NCI-H510A (cell line): ENCODE data around the gene SDS.

Source experiments
- DNase-seq: peaks from one replicate; lab custom pipeline; 2025; lab: John Stamatoyannopoulos, UW

The SDS gene

GRCh38 chr12:113425960-113426453 is 22.3 kb upstream of the SDS start:
- DNase-seq = no peak

- DNase-seq = no peak
These were observed 21.5 kb upstream of the SDS start for GRCh38 chr12:113424915-113425823.

- no peak for DNase-seq
These were observed 20.8 kb upstream of the SDS start for GRCh38 chr12:113424456-113424855.

DNA sequence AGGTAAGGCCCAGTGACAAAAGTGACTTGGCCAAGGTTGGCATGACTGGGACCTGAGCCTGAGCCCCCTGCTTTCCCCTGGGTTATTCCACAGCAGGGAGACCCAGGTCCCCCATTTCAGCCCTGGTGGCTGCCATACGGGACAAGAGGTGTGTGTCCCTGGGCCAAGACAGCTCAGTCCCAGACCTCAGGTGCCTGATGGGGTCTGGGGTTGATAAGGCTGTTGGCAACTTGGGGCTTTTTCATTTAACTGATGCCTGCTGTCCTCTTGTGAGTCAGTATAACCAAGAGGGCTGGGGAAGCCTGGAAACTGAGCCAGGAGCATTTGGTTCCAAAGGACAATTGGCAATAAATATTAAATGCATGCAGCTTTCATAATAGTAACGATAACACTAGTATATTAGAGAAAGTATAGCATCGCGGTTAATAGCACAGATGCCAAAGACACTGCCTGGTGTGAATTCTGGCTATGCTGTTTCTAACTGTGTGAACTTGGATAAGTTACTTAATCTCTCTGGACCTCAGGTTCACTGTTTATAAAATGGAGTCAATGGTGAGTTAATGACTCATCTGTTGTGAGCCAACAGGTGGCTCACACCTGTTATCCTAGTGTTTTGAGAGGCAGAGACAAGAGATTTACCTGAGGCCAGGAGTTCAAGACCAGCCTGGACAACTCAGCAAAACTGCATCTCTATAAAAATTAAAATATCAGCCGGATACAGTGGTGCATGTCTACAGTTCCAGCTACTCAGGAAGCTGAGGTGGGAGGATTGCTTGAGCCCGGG is 19.4 kb upstream of the SDS start:
- DNase-seq = no peak

DNA sequence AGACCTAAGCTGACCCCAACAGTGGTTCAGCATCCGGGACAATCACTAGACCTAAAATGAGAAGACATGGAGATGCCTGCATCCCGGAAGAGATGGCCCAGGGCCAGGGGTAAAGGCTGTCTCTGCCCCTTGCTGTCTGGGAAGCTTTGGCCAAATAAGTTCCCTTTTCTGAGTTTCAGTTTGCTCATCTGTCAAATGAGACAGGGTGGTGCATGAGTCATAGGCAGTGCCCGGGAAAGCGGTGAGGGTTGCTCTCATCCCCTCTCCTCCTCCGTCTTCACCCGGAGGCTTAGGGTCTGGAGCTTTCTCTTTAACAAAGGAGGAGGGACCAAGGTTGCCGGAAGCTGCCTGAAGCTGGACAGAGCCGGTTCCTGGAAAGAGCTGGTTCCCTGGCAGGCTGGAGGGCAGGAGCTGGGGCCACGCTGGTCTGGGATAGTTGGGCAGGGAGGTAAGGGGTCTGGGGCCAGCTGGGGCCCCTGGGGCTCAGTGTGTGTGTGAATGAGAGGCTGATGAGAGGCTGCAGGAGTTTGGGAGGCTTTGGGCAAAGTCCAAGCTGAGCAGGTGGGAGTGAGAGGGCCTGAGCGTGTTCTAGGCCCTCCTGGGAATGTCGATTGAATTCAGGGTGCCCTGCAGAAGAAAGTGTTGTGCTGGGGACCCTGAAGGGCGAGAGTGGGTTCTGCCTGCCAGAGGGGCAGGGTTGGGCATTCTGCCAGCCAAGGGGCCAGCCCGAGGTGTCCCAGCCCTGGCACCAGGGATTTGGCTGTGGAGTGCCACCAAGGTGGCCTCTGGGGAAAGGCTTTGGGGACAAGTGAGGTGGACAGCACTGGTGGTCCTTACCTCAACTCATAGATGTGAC is 18.6 kb upstream of the SDS start, which contains the start of gene SDSL:
SDSL (plus strand) TSS at position 351 of the 856 bp plus-strand sequence. CDS start 5,603 bp downstream, outside the sequence.
- peak; percentile 80 for DNase-seq

GRCh38 chr12:113420996-113421595 is 17.4 kb upstream of the SDS start:
- no peak for DNase-seq

GRCh38 chr12:113418213-113418879 is 14.7 kb upstream of the SDS start:
- no peak for DNase-seq

DNA sequence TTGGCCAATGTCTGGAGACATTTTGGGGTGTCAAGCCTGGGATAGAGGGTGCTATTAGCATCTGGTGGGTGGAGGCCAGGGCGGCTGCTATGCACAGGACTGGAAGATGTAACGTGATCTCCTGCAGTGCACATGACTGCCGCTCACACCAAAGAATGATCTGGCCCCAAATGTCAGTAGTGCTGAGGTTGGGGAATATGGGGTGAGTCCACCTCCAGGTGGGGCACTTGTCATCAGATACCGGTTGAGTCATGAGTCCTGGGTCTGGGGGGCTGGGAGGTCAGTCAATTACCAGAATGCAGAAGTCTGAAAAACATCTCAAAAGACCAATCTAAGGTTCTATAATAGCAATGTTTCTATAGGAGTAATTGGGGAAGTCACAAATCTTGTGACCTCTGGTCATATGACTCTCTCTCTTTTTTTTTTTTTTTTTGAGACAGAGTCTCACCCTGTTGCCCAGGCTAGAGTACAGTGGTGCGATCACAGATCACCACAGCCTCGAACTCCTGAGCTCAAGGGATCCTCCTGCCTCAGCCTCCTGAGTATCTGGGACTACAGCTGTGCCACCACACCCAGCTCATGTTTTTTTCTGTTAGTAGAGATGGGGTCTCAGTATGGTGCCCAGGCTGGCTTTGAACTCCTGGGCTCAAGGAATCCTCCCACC is 12.5 kb upstream of the SDS start:
- no peak for DNase-seq

GRCh38 chr12:113414519-113415038 is 10.9 kb upstream of the SDS start:
- no peak for DNase-seq

DNA sequence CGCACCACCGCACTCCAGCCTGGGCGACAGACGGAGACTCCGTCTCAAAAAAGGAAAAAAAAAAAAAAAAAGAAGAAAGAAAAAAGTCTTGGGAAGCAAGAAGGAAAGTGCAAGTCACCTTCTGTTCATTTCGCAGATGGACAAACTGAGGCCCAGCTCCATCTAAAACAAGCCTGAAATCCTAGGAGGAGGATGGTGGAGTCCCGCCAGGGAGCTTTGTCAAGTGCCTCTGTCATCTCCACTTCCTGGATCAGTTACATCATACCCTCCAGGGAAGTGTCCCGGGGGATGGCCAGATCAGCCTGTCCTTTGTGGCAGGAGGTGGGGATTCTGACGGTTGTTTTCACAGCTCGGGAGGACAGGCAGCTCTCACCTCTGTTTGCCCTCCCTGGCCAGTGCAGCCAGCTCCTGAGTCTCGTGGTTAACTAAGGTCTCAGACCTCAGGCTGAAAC is 9.8 kb upstream of the SDS start:
- DNase-seq = no peak

DNA sequence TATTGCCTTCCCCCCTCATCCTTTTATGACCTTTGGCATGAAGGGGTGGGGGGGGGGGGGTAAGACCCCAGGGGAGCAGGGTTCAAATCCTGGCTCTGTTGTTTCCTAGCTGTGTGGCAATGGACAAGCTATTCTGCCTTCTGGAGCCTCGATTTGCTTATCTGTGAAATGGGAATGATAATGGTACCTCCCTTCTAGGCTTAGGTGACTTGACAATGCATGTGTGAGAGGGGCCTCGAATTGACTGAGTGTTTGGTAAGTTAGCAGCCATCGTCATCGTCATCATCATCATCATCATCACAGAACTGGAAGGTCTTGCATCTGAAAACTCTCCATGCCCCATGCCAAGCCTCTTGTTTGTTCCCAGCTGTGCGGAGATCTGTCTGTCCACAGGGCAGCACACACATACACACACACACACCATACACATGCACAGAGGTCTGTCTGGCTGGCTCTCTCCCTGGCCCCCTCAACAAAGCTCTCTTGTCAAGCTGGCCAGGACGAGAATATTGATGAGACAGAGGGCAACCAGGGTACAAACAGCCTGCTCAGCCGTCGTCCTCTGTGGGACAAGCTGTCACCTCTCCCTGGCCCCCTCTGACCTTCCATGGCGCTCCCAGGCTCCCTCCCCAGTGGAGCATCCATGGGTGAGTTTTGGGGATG is 5.9 kb upstream of the SDS start:
- no peak for DNase-seq

GRCh38 chr12:113408756-113409298 is 5.1 kb upstream of the SDS start:
- no peak for DNase-seq

DNA sequence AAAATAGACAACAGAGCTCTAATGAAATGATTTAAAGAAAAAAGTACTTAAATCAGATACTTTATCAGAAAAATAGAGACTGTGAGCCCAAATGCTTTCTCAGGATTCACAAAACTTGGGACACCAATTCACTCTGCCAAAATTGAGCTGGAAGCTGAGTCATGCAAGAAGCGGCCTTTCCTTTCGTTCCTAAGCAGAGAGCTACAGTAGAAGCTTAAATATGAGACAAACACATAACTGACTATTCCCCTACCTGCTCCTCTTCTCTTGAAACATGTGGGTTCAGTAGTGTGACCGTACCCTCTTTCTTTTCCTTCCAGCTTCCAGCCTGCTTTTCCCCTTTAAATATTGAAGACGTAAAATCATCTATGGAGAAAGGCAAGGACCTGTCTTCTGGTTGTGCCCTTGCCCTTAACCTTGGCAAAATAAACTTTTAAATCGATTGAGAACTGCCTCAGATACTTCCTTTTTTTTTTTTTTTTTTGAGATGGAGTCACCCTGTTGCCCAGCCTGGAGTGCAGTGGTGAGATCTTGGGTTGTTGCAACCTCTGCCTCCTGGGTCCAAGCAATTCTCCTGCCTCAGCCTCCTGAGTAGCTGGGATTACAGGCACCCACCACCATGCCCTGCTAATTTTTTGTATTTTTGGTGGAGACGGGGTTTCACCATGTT is 4.4 kb upstream of the SDS start:
- DNase-seq = no peak

GRCh38 chr12:113405694-113406093 is 2.0 kb upstream of the SDS start:
- no peak for DNase-seq

GRCh38 chr12:113402586-113403260 is 964 bp downstream of the SDS start:
- no peak for DNase-seq

DNA sequence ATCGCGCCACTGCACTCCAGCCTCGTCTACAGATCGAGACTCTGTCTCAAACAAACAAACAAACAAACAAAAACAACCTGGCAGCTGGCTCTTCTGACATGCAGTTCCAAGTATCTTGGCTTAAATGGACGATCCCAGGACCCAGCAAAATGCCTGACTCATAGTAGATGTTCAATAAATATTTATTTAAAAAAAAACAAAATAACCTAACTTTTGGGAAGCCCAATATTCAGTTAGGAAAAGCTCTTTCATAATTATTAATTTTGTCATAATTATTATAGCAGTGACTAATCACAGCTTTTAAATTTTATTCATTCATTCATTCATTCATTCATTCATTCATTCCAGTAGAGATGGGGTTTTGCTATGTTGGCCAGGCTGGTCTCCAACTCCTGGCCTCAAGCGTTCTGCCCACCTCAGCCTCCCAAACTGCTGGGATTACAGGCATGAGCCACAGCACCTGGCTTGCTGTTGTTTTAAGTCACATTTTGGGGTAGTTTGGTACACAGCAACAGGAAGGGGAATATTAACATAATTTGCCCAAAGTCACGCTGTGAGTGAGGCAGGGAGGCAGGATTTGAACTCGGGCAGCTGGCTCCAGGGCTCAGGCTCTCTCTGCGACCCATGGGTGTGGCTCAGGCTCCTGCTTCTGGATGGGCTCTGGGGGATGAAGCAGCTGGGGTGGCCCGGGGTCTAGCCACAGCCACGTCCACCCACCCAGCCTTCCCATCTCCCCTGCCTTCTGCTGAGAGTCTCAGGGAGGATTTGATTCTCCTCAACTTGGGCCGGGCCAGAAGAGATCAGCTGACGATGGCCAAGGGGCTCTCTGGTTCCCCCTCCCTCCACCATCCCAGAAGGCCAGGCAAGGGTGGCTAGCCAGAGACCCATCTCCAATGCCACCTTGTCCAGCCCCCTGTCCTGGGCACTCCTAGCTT is 2.4 kb downstream of the SDS start:
- no peak for DNase-seq

GRCh38 chr12:113400362-113400761 is 3.3 kb downstream of the SDS start:
- DNase-seq = no peak
